SK-N-SH treated with all-trans-retinoic acid at 6 μM for 48 hours (cell line): ENCODE data around the gene PNMA8A.
A peak's percentile ranks its signal among the peaks of the same experiment; 100 is the strongest.

Experiments
- ATAC-seq: fragments of 200-7000 bp; cut with Tn5 transposase; 3 replicates; pipeline ENCODE4 v1.9.1; 2020; ENCODE audit warnings: mild to moderate bottlenecking, moderate library complexity
- ARNTL ChIP-seq: fragments of 450-650 bp; formaldehyde crosslinking; IDR thresholded peaks from 2 replicates; pipeline ENCODE4 v1.5.0; 2020; ENCODE audit warnings: low read depth, mild to moderate bottlenecking, moderate library complexity, borderline replicate concordance
- BACH2 ChIP-seq: fragments of 250-450 bp; sonication (Bioruptor Pico); IDR thresholded peaks from 2 replicates; pipeline ENCODE4 v1.9.0; 2021; ENCODE audit warnings: mild to moderate bottlenecking, borderline replicate concordance
- CSDC2 ChIP-seq: fragments of 250-450 bp; sonication (Bioruptor Pico); IDR thresholded peaks from 2 replicates; pipeline ENCODE4 v1.5.0; 2020; ENCODE audit warnings: mild to moderate bottlenecking, moderate library complexity
- CSRNP3 ChIP-seq: fragments of 250-450 bp; sonication (Bioruptor Pico); IDR thresholded peaks from 2 replicates; pipeline ENCODE4 v1.5.1; 2021; ENCODE audit warnings: mild to moderate bottlenecking, moderate library complexity
- ESRRG ChIP-seq: fragments of 250-450 bp; sonication (Bioruptor Pico); IDR thresholded peaks from 2 replicates; pipeline ENCODE4 v1.6.1; 2021; ENCODE audit warnings: mild to moderate bottlenecking
- GLIS3 ChIP-seq: fragments of 250-450 bp; sonication (Bioruptor Pico); IDR thresholded peaks from 2 replicates; pipeline ENCODE4 v1.5.0; 2020; ENCODE audit warnings: mild to moderate bottlenecking, moderate library complexity
- ISL1 ChIP-seq: fragments of 250-450 bp; sonication (Bioruptor Pico); IDR thresholded peaks from 2 replicates; pipeline ENCODE4 v2.1.2; 2022; ENCODE audit warnings: mild to moderate bottlenecking, moderate library complexity
- OSR1 ChIP-seq: fragments of 250-450 bp; sonication (Bioruptor Pico); IDR thresholded peaks from 2 replicates; pipeline ENCODE4 v1.8.0; 2022; ENCODE audit warnings: moderate library complexity, mild to moderate bottlenecking, inconsistent platforms
- PATZ1 ChIP-seq: fragments of 250-450 bp; sonication (Bioruptor Pico); IDR thresholded peaks from 2 replicates; pipeline ENCODE4 v1.8.0; 2020; ENCODE audit warnings: mild to moderate bottlenecking, moderate library complexity, borderline replicate concordance
- POU6F1 ChIP-seq: fragments of 250-450 bp; sonication (Bioruptor Pico); IDR thresholded peaks from 2 replicates; pipeline ENCODE4 v1.8.0; 2021; ENCODE audit warnings: low read depth, mild to moderate bottlenecking, moderate library complexity, borderline replicate concordance
- PPARA ChIP-seq: fragments of 250-450 bp; sonication (Bioruptor Pico); IDR thresholded peaks from 2 replicates; pipeline ENCODE4 v1.5.0; 2020; ENCODE audit warnings: mild to moderate bottlenecking, borderline replicate concordance
- RARB ChIP-seq: fragments of 250-450 bp; sonication (Bioruptor Pico); IDR thresholded peaks from 2 replicates; pipeline ENCODE4 v1.8.0; 2021; ENCODE audit warnings: mild to moderate bottlenecking, moderate library complexity
- SNAI2 ChIP-seq: fragments of 250-450 bp; sonication (Bioruptor Pico); IDR thresholded peaks from 2 replicates; pipeline ENCODE4 v1.5.0; 2020; ENCODE audit warnings: mild to moderate bottlenecking, moderate library complexity
- TCF4 ChIP-seq: fragments of 250-450 bp; sonication (Bioruptor Pico); IDR thresholded peaks from 2 replicates; pipeline ENCODE4 v1.8.0; 2021; ENCODE audit warnings: mild to moderate bottlenecking, moderate library complexity, borderline replicate concordance
- TOX ChIP-seq: fragments of 250-450 bp; sonication (Bioruptor Pico); IDR thresholded peaks from 2 replicates; pipeline ENCODE4 v1.8.0; 2021; ENCODE audit warnings: mild to moderate bottlenecking, moderate library complexity, borderline replicate concordance
- ZFP3 ChIP-seq: fragments of 250-450 bp; sonication (Bioruptor Pico); IDR thresholded peaks from 2 replicates; pipeline ENCODE4 v1.5.0; 2020; ENCODE audit warnings: mild to moderate bottlenecking, moderate library complexity
- ZFP30 ChIP-seq: fragments of 450-650 bp; formaldehyde crosslinking; IDR thresholded peaks from 2 replicates; pipeline ENCODE4 v1.5.0; 2022; ENCODE audit warnings: mild to moderate bottlenecking, moderate library complexity
- ZNF565 ChIP-seq: fragments of 450-650 bp; formaldehyde crosslinking; conservative IDR thresholded peaks from 2 replicates; pipeline ENCODE4 v1.5.0; 2020; ENCODE audit warnings: low read depth, mild to moderate bottlenecking, moderate library complexity
- ZNF70 ChIP-seq: fragments of 450-650 bp; formaldehyde crosslinking; IDR thresholded peaks from 2 replicates; pipeline ENCODE4 v1.5.0; 2020; ENCODE audit warnings: mild to moderate bottlenecking, moderate library complexity
- ZNF8 ChIP-seq: fragments of 450-650 bp; formaldehyde crosslinking; IDR thresholded peaks from 2 replicates; pipeline ENCODE4 v1.5.0; 2020; ENCODE audit warnings: mild to moderate bottlenecking, moderate library complexity
- TF ChIP-seq, protein P1 (sequence below): fragments of 250-450 bp; sonication (Bioruptor Pico); IDR thresholded peaks from 2 replicates; pipeline ENCODE4 v1.5.0; 2020; ENCODE audit warnings: mild to moderate bottlenecking, moderate library complexity
- TF ChIP-seq, protein P2 (sequence below): fragments of 250-450 bp; sonication (Bioruptor Pico); IDR thresholded peaks from 2 replicates; pipeline ENCODE4 v1.5.1; 2020; ENCODE audit warnings: low read depth, mild to moderate bottlenecking, moderate library complexity

The PNMA8A gene

GRCh38 chr19:46495786-46496099 is 24.4 kb upstream of the PNMA8A start, which contains the start of gene PNMA8B:
Gene PNMA8B, minus strand, starts transcription at chr19:46495867. Its CDS starts 402 bp downstream, at chr19:46495465.
- TF ChIP-seq, protein P1, sequence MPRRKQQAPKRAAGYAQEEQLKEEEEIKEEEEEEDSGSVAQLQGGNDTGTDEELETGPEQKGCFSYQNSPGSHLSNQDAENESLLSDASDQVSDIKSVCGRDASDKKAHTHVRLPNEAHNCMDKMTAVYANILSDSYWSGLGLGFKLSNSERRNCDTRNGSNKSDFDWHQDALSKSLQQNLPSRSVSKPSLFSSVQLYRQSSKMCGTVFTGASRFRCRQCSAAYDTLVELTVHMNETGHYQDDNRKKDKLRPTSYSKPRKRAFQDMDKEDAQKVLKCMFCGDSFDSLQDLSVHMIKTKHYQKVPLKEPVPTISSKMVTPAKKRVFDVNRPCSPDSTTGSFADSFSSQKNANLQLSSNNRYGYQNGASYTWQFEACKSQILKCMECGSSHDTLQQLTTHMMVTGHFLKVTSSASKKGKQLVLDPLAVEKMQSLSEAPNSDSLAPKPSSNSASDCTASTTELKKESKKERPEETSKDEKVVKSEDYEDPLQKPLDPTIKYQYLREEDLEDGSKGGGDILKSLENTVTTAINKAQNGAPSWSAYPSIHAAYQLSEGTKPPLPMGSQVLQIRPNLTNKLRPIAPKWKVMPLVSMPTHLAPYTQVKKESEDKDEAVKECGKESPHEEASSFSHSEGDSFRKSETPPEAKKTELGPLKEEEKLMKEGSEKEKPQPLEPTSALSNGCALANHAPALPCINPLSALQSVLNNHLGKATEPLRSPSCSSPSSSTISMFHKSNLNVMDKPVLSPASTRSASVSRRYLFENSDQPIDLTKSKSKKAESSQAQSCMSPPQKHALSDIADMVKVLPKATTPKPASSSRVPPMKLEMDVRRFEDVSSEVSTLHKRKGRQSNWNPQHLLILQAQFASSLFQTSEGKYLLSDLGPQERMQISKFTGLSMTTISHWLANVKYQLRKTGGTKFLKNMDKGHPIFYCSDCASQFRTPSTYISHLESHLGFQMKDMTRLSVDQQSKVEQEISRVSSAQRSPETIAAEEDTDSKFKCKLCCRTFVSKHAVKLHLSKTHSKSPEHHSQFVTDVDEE (CRISPR knock-in tag), result no peak
- TF ChIP-seq PPARA, result no peak
- TF ChIP-seq TCF4, result no peak
- no peak for TF ChIP-seq POU6F1 (CRISPR knock-in tag)
- TF ChIP-seq ZFP3, result no peak
- no peak for TF ChIP-seq RARB (CRISPR knock-in tag)
- TF ChIP-seq, protein P2, sequence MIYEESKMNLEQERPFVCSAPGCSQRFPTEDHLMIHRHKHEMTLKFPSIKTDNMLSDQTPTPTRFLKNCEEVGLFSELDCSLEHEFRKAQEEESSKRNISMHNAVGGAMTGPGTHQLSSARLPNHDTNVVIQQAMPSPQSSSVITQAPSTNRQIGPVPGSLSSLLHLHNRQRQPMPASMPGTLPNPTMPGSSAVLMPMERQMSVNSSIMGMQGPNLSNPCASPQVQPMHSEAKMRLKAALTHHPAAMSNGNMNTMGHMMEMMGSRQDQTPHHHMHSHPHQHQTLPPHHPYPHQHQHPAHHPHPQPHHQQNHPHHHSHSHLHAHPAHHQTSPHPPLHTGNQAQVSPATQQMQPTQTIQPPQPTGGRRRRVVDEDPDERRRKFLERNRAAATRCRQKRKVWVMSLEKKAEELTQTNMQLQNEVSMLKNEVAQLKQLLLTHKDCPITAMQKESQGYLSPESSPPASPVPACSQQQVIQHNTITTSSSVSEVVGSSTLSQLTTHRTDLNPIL, result no peak
- no peak for TF ChIP-seq ZNF8 (CRISPR knock-in tag)
- TF ChIP-seq GLIS3 (CRISPR knock-in tag), result no peak
- TF ChIP-seq ESRRG (CRISPR knock-in tag), result no peak
- TF ChIP-seq ISL1 (CRISPR knock-in tag), result no peak
- TF ChIP-seq ZNF70 (CRISPR knock-in tag), result no peak
- TF ChIP-seq CSDC2, result no peak
- TF ChIP-seq OSR1 (CRISPR knock-in tag), result no peak
- no peak for TF ChIP-seq PATZ1 (CRISPR knock-in tag)
- no peak for TF ChIP-seq SNAI2 (CRISPR knock-in tag)
- TF ChIP-seq BACH2, result no peak
- ATAC-seq, result peak; percentile 89

DNA sequence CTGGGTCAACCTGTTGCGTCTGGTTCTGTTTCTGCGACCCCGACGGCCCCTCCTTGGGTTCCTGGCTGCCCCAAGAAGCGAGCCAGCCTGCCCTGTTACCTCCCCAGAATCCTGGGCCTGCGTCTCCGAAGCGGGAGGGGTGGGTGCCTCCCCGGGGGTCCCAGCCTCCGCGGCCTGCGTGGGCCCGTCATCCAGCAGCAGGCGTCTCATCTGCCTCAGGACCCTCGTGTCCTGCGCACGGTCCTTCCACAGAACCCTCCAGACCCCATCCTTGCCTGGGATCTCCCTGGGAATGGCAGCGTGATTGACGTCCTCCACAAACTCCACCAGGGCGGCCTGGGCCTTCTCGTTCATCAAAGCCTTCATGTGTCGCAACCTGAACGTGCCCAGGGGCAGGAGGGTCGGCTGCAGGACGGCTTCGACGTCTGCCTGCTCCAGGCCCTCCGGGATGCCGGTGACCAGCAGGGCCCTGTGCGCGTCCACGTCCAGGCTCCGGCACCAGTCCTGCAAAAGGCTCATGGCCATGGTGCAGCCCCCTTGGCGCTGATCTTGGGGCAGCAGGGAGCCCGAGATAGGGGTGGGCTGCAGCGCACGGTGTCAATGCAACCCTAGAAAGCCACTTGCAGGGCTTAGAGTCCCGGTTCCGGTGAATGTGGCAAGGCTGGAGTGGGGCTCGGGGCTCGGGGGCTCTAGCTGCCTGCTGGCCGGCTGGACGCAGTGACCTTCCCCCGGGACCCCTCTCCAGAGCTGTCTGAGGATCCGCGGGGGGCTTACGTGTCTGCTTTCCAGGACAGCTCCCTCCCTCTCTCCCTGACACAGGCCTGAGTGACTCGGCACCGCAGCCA is 23.8 kb upstream of the PNMA8A start:
- no peak; the same call in 1 of the 3 replicates for ATAC-seq
- no peak for TF ChIP-seq PPARA
- TF ChIP-seq CSDC2, result no peak
- no peak for TF ChIP-seq CSRNP3 (CRISPR knock-in tag)
- no peak for TF ChIP-seq ARNTL
- TF ChIP-seq ZNF565 (CRISPR knock-in tag), result no peak
- TF ChIP-seq, protein P2, result no peak
- TF ChIP-seq OSR1 (CRISPR knock-in tag), result no peak
- TF ChIP-seq BACH2, result no peak
- TF ChIP-seq SNAI2 (CRISPR knock-in tag), result no peak
- TF ChIP-seq ESRRG (CRISPR knock-in tag), result no peak
- no peak for TF ChIP-seq ISL1 (CRISPR knock-in tag)
- TF ChIP-seq TCF4, result no peak
- TF ChIP-seq ZFP30 (CRISPR knock-in tag), result no peak
- no peak for TF ChIP-seq TOX (CRISPR knock-in tag)
